HL-60 (cell line): ENCODE measurements around the gene PARP15.

Experiments used
- POLR2AphosphoS5 ChIP-seq: IDR thresholded peaks from 2 replicates; pipeline ENCODE4 v1.6.1; 2012; ENCODE audit warnings: low read depth
- TF ChIP-seq, protein P1 (sequence below): IDR thresholded peaks from one replicate; pipeline ENCODE4 v1.5.1; 2011; ENCODE audit warnings: low read length, control low read depth, inconsistent platforms; ENCODE audit not compliant: insufficient read depth

GRCh38 chr3:122563717-122564025 lies 13.8 kb upstream of the PARP15 start:
- TF ChIP-seq, protein P1, sequence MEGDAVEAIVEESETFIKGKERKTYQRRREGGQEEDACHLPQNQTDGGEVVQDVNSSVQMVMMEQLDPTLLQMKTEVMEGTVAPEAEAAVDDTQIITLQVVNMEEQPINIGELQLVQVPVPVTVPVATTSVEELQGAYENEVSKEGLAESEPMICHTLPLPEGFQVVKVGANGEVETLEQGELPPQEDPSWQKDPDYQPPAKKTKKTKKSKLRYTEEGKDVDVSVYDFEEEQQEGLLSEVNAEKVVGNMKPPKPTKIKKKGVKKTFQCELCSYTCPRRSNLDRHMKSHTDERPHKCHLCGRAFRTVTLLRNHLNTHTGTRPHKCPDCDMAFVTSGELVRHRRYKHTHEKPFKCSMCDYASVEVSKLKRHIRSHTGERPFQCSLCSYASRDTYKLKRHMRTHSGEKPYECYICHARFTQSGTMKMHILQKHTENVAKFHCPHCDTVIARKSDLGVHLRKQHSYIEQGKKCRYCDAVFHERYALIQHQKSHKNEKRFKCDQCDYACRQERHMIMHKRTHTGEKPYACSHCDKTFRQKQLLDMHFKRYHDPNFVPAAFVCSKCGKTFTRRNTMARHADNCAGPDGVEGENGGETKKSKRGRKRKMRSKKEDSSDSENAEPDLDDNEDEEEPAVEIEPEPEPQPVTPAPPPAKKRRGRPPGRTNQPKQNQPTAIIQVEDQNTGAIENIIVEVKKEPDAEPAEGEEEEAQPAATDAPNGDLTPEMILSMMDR: no peak
- no peak for TF ChIP-seq POLR2AphosphoS5
